ENCODE data around the gene PCIF1.
A peak's percentile ranks its signal among the peaks of the same experiment; 100 is the strongest.

GRCh38 chr20:45934046-45934585, 367 bp upstream of the PCIF1 start:
- TF ChIP-seq SMC3 (IDR thresholded peaks at IDR 0.05) (0 out of 3 replicates have a peak, but pooled peaks have one; percentile 4), EP300 (IDR thresholded peaks at IDR 0.05) (no peak), CBX8 (IDR thresholded peaks at IDR 0.05) (no peak), CTCF (IDR thresholded peaks at IDR 0.05) (no peak), MAX (IDR thresholded peaks at IDR 0.05) (no peak; the same call in 1 of the 2 replicates), MAZ (IDR thresholded peaks at IDR 0.05; ENCODE audit: borderline replicate concordance, low read depth, low read length) (no peak), RCOR1 (IDR thresholded peaks at IDR 0.05; ENCODE audit: low read depth, low read length) (no peak), PBX3 (IDR thresholded peaks at IDR 0.05) (no peak), HOXB5 (CRISPR knock-in tag; IDR thresholded peaks at IDR 0.05) (no peak)

All from A549 (cell line).